A673 (cell line): Measurements from ENCODE around the gene NDST4. TPM values are rescaled to one million over a fixed set of nuclear protein-coding genes. Genes with fewer than 3 reads are reported as not detected.

Experiments used
- BruUV-seq: library from RNA; stranded (reverse); fragments of 400-500 nt; replicated peaks from 2 replicates; lab custom pipeline; 2021; lab: Mats Ljungman, UMichigan
- CTCF ChIA-PET: fragments of 300-600 bp; sonication (Branson Sonifier 250); formaldehyde crosslinking; loops from one replicate; lab custom pipeline; 2022; ENCODE audit warnings: antibody characterized with exemption; lab: Charles Lee
- POLR2A ChIA-PET: fragments of 300-600 bp; sonication (Branson Sonifier 250); formaldehyde crosslinking; loops from one replicate; lab custom pipeline; 2022; ENCODE audit warnings: antibody characterized with exemption; ENCODE audit not compliant: low non-redundant PET; lab: Charles Lee
- DNase-seq: peaks from one replicate; pipeline ENCODE4 v3.0.0-alpha.2; 2015; ENCODE audit warnings: low spot score
- H3K27ac ChIP-seq: fragments of 200-600 bp; sonication (generic); 2 replicates; pipeline ENCODE4 v1.5.1; 2016; ENCODE audit warnings: mixed run types, low read depth, mild to moderate bottlenecking, mixed read lengths, antibody characterized with exemption, low read length; ENCODE audit not compliant: poor library complexity, severe bottlenecking
- H3K27me3 ChIP-seq: fragments of 200-600 bp; sonication (generic); replicated peaks from 2 replicates; pipeline ENCODE4 v1.6.1; 2017; ENCODE audit warnings: mixed run types, low read depth, mild to moderate bottlenecking, mixed read lengths, antibody characterized with exemption, low read length; ENCODE audit not compliant: insufficient read depth, poor library complexity
- H3K36me3 ChIP-seq: fragments of 200-600 bp; sonication (generic); 2 replicates; pipeline ENCODE4 v1.6.1; 2016; ENCODE audit warnings: mixed run types, mild to moderate bottlenecking, mixed read lengths, antibody characterized with exemption, low read length; ENCODE audit not compliant: insufficient read depth, poor library complexity, severe bottlenecking
- H3K4me1 ChIP-seq: fragments of 200-600 bp; sonication (generic); 2 replicates; pipeline ENCODE4 v1.6.1; 2017; ENCODE audit warnings: mixed run types, mild to moderate bottlenecking, mixed read lengths, antibody characterized with exemption, low read length; ENCODE audit not compliant: insufficient read depth, poor library complexity, severe bottlenecking
- H3K4me3 ChIP-seq: fragments of 200-600 bp; sonication (generic); 2 replicates; pipeline ENCODE4 v1.5.1; 2016; ENCODE audit warnings: low read depth, mixed run types, mild to moderate bottlenecking, mixed read lengths, low read length; ENCODE audit not compliant: poor library complexity, severe bottlenecking
- H3K9me3 ChIP-seq: fragments of 200-600 bp; sonication (generic); 2 replicates; pipeline ENCODE4 v1.6.1; 2016; ENCODE audit warnings: mixed run types, low read depth, mild to moderate bottlenecking, mixed read lengths, antibody characterized with exemption, low read length; ENCODE audit not compliant: poor library complexity, severe bottlenecking
- EZH2 ChIP-seq: fragments of 200-600 bp; sonication (generic); IDR thresholded peaks from 2 replicates; pipeline ENCODE4 v1.6.1; 2017; ENCODE audit warnings: borderline replicate concordance, low read depth, mild to moderate bottlenecking, mixed read lengths, antibody characterized with exemption, low read length; ENCODE audit not compliant: poor library complexity, severe bottlenecking
- intact Hi-C: fragments of 100-400 bp; cut with micrococcal nuclease; formaldehyde crosslinking; loops from one replicate; pipeline ENCODE4 v1.10.0; 2022; ENCODE audit not compliant: unreplicated experiment
- total RNA-seq: library from RNA; stranded (reverse); gene quantifications from 2 replicates; pipeline ENCODE4 v1.2.3, GENCODE V29; 2021
- TF ChIP-seq, protein P1 (sequence below): fragments of 300-800, 200-600 bp; sonication (generic); conservative IDR thresholded peaks from 2 replicates; pipeline ENCODE4 v1.5.1; 2017; ENCODE audit warnings: low read depth, mild to moderate bottlenecking, antibody characterized with exemption, low read length, moderate library complexity, mixed read lengths

NDST4 gene
- total RNA-seq, 1 experiment from 2014 or later: 32.8 TPM

DNA sequence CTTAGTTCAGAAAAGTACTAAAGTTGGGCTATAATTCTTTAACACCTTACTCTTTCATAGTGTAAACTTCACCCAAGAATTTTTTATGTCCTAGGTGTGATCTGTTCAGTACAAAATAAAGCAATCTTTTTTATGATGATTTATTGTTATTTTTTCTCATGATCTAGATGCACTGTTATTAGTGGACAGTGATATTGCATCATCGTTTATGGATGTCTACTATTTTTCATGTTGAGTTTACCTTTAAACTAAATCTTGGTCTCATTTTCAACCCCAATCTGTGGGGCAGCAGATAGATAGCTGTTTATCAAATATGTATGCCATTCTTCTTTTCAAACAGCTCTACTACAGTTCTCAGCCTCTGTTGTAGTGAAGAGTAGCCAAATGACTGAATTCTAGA, 299.5 kb downstream of the NDST4 start:
- no peaks in the 10 kb centered on the region for H3K4me1 ChIP-seq
- ChIA-PET POLR2A (no interaction called here), CTCF (no interaction called here)
- no peaks in the 10 kb centered on the region for H3K27me3 ChIP-seq
- no TSS peak for BruUV-seq
- intact Hi-C loops: no loop called here
- H3K36me3 ChIP-seq: no peaks in the 10 kb centered on the region
- H3K27ac ChIP-seq: no peak overlapping the region
- DNase-seq: no peak
- no peak for TF ChIP-seq EZH2
- TF ChIP-seq, protein P1, sequence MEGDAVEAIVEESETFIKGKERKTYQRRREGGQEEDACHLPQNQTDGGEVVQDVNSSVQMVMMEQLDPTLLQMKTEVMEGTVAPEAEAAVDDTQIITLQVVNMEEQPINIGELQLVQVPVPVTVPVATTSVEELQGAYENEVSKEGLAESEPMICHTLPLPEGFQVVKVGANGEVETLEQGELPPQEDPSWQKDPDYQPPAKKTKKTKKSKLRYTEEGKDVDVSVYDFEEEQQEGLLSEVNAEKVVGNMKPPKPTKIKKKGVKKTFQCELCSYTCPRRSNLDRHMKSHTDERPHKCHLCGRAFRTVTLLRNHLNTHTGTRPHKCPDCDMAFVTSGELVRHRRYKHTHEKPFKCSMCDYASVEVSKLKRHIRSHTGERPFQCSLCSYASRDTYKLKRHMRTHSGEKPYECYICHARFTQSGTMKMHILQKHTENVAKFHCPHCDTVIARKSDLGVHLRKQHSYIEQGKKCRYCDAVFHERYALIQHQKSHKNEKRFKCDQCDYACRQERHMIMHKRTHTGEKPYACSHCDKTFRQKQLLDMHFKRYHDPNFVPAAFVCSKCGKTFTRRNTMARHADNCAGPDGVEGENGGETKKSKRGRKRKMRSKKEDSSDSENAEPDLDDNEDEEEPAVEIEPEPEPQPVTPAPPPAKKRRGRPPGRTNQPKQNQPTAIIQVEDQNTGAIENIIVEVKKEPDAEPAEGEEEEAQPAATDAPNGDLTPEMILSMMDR: no peak
- no peak overlapping the region for H3K4me3 ChIP-seq
- H3K9me3 ChIP-seq: no peaks in the 10 kb centered on the region

DNA sequence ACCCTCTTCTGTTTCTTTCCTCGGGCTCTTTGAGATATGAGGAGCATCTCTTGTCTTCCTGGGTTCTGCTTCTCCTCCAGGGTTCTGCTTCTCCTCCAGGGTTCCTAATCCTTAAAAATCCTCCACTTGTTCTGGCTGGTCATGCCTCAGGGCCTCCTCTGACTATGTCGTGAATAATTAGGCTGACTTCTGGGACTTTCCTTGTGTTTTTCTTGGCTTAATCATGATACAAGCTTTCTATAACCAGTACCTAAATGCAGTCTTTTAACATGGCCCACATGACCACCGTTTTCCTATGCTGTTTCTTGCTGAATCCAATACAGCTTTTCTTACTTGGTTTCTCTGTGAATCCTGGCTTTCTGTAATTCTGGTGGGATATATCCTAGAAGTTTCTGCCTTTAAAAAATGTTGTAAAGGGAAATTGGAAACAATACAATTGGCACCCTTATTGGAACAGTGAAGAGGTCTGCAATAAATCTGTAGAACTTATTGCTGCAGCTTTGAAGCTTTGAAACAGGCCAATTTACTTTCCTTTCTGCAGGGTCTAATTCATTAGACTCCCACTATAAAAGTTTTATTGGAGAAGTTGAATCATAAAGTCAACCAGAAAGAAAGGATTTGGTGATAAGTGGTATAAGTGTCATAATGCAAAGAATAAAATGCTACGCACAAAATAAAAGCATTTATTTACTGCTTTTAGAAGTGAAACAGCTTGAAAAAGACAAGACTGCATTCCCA, 301.7 kb downstream of the NDST4 start:
- peak; percentile 5 for DNase-seq
- no peaks in the 10 kb centered on the region for H3K9me3 ChIP-seq
- no peak overlapping the region for H3K4me3 ChIP-seq
- TF ChIP-seq EZH2: no peak
- TF ChIP-seq, protein P1: no peak
- no peaks in the 10 kb centered on the region for H3K4me1 ChIP-seq
- CTCF ChIA-PET: no interaction called here
- intact Hi-C loops: no loop called here
- BruUV-seq: no TSS peak
- no peaks in the 10 kb centered on the region for H3K36me3 ChIP-seq
- no peaks in the 10 kb centered on the region for H3K27me3 ChIP-seq
- POLR2A ChIA-PET: no interaction called here
- H3K27ac ChIP-seq: no peak overlapping the region

DNA sequence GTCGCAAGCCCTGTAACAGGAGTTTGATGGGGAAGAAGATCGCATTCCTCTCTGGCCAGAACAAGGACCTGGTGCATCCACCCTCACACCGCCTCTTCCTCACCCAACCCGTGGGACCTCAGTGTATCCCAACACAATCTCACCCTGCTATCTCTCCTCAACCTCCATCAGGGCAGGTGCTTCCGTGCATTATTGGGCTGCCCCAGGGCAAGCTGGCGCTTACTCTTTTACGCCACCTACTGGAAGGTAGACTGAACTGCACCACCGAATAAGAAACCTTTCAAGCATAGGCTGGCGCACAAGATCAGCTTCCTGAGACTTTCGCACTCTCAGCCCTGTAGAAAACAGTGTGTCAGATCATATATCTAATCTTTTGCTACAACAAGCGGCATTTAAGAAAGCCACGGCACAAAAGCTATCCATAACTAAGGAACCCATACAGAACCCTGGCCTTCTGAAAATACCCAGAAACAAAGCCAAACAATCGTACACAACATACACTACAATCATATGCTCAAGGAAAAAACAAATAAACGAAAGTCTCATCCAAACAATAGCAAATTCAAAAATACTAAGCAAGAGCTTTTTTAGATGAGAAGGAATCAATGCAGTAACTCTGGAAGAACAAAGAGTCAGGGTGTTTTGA, 305.5 kb downstream of the NDST4 start:
- TF ChIP-seq, protein P1: peak; percentile 94
- TF ChIP-seq EZH2: no peak
- H3K36me3 ChIP-seq: no peaks in the 10 kb centered on the region
- BruUV-seq: no TSS peak
- CTCF ChIA-PET: no interaction called here
- no peaks in the 10 kb centered on the region for H3K4me1 ChIP-seq
- no peak overlapping the region for H3K27ac ChIP-seq
- intact Hi-C loops: no loop called here
- H3K27me3 ChIP-seq: no peaks in the 10 kb centered on the region
- DNase-seq: peak; percentile 67
- no peaks in the 10 kb centered on the region for H3K9me3 ChIP-seq
- POLR2A ChIA-PET: no interaction called here
- H3K4me3 ChIP-seq: no peak overlapping the region
